ENCODE results near the gene PAPOLA. TPM values are rescaled to one million over a fixed set of nuclear protein-coding genes. Genes with fewer than 3 reads are reported as not detected.

PAPOLA gene
- total RNA-seq, 1 experiment from 2014 or later = 125 TPM

DNA sequence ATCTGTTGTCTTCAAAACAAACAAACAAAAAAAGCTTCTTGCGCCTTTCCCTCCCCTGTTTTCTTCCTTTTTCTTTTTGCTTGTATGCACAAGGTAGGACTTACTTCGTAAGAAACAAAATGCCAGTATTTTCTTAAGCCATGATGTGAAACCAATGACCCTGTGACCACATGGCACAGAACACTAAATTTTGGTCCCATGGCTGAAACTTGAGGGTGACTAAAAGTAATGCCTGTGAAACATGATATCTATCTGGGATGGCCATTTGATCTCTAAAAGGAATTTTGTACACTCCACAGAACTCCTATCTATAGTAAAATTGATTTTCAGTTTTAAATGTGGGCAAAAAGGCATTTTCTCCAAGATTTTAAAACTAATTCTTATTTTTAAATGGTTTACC lies 63.6 kb downstream of the PAPOLA start:
- POLR2A ChIA-PET = no interaction called here

DNA sequence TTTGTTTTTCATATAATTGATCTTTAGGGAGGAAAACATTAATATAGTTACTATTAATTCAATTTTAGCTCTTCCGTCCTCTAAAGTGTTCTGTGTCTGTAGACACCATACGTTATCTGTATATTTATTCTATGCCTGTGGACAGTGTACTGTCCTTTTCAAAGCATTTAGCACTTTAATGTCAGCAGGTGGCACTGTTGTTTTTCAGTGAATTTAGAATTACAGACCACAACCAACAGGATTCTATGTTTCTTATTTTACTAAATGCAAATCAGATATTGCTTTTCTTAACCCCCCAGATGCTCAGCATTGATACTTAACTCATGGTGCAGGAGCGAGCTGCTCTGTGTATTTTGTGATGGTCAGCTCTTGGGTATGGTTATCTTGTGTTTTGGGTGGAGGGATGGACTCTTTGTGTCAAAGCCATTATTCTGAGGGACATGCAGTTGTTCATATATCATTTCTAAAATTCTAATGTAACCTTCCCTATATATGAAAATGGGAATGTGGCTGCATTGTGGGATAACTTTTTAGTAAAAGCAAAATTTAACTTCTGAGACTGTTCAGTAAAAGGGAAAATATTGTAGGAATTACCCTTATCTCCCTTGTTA lies 65.2 kb downstream of the PAPOLA start:
- in situ Hi-C loops (cut with HindIII; ENCODE audit: low pct_unique_long_range_greater_than_20kb, low sequenced_read_pairs) = no loop called here

More for the DNA sequence above, 63.6 kb downstream of the PAPOLA start:
- Histone ChIP-seq H3K27ac (ENCODE audit: low read length) (no peak overlapping the region), H3K9me3 (ENCODE audit: control insufficient read depth, insufficient read depth, low read depth, low read length) (no peaks in the 10 kb centered on the region), H3K4me1 (ENCODE audit: control insufficient read depth, insufficient read depth, low read length) (no peaks in the 10 kb centered on the region), H3K27me3 (ENCODE audit: control insufficient read depth, insufficient read depth, low read length) (no peaks in the 10 kb centered on the region), H3K4me3 (ENCODE audit: low read depth in 2 of 2, low read length in 2 of 2) (no peak overlapping the region), H3K36me3 (ENCODE audit: control insufficient read depth, insufficient read depth, low read length) (peaks cover 16% of the 10 kb centered on the region)
- in situ Hi-C loops (cut with HindIII; ENCODE audit: low pct_unique_long_range_greater_than_20kb, low sequenced_read_pairs) (no loop called here), intact Hi-C loops (cut with micrococcal nuclease; ENCODE audit: unreplicated experiment) (loop anchor here (5.0 kb wide), 1 partner anchor 176 kb away; no protein-coding TSS in a partner anchor)
- TF ChIP-seq POLR2AphosphoS5 (IDR thresholded peaks at IDR 0.05; ENCODE audit: low read depth, low read length) (no peak), TCF7L2 (IDR thresholded peaks at IDR 0.05; ENCODE audit: low read depth, low read length) (no peak), SIN3A (IDR thresholded peaks at IDR 0.05; ENCODE audit: borderline replicate concordance, insufficient read depth, low read depth, low read length) (no peak)
- TF ChIP-seq, protein P1, sequence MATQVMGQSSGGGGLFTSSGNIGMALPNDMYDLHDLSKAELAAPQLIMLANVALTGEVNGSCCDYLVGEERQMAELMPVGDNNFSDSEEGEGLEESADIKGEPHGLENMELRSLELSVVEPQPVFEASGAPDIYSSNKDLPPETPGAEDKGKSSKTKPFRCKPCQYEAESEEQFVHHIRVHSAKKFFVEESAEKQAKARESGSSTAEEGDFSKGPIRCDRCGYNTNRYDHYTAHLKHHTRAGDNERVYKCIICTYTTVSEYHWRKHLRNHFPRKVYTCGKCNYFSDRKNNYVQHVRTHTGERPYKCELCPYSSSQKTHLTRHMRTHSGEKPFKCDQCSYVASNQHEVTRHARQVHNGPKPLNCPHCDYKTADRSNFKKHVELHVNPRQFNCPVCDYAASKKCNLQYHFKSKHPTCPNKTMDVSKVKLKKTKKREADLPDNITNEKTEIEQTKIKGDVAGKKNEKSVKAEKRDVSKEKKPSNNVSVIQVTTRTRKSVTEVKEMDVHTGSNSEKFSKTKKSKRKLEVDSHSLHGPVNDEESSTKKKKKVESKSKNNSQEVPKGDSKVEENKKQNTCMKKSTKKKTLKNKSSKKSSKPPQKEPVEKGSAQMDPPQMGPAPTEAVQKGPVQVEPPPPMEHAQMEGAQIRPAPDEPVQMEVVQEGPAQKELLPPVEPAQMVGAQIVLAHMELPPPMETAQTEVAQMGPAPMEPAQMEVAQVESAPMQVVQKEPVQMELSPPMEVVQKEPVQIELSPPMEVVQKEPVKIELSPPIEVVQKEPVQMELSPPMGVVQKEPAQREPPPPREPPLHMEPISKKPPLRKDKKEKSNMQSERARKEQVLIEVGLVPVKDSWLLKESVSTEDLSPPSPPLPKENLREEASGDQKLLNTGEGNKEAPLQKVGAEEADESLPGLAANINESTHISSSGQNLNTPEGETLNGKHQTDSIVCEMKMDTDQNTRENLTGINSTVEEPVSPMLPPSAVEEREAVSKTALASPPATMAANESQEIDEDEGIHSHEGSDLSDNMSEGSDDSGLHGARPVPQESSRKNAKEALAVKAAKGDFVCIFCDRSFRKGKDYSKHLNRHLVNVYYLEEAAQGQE (IDR thresholded peaks at IDR 0.05; ENCODE audit: insufficient read depth in 1 of 2, low read depth in 2 of 2, low read length in 1 of 2) = no peak
- TF ChIP-seq, protein P2, sequence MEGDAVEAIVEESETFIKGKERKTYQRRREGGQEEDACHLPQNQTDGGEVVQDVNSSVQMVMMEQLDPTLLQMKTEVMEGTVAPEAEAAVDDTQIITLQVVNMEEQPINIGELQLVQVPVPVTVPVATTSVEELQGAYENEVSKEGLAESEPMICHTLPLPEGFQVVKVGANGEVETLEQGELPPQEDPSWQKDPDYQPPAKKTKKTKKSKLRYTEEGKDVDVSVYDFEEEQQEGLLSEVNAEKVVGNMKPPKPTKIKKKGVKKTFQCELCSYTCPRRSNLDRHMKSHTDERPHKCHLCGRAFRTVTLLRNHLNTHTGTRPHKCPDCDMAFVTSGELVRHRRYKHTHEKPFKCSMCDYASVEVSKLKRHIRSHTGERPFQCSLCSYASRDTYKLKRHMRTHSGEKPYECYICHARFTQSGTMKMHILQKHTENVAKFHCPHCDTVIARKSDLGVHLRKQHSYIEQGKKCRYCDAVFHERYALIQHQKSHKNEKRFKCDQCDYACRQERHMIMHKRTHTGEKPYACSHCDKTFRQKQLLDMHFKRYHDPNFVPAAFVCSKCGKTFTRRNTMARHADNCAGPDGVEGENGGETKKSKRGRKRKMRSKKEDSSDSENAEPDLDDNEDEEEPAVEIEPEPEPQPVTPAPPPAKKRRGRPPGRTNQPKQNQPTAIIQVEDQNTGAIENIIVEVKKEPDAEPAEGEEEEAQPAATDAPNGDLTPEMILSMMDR (IDR thresholded peaks at IDR 0.05) = no peak
- DNase-seq (ENCODE audit: low read depth, low spot score) = no peak
- no peak for ATAC-seq
- BruUV-seq (replicated peaks) = no TSS peak
- CTCF ChIA-PET = no interaction called here

More for the DNA sequence above, 65.2 kb downstream of the PAPOLA start:
- Histone ChIP-seq H3K4me1 (ENCODE audit: control insufficient read depth, insufficient read depth, low read length) (no peaks in the 10 kb centered on the region), H3K27me3 (ENCODE audit: control insufficient read depth, insufficient read depth, low read length) (no peaks in the 10 kb centered on the region), H3K36me3 (ENCODE audit: control insufficient read depth, insufficient read depth, low read length) (peaks cover 14% of the 10 kb centered on the region), H3K4me3 (ENCODE audit: low read depth in 2 of 2, low read length in 2 of 2) (no peak overlapping the region), H3K27ac (ENCODE audit: low read length) (no peak overlapping the region), H3K9me3 (ENCODE audit: control insufficient read depth, insufficient read depth, low read depth, low read length) (no peaks in the 10 kb centered on the region)
- intact Hi-C loops (cut with micrococcal nuclease; ENCODE audit: unreplicated experiment) = loop anchor here (5.0 kb wide), 1 partner anchor 175 kb away; no protein-coding TSS in a partner anchor
- ATAC-seq (peak; percentile 70; the same call in 1 of the 2 replicates), DNase-seq (ENCODE audit: low read depth, low spot score) (no peak)
- no TSS peak for BruUV-seq (replicated peaks)
- CTCF ChIA-PET = no interaction called here
- no peak for TF ChIP-seq POLR2AphosphoS5 (IDR thresholded peaks at IDR 0.05; ENCODE audit: low read depth, low read length)
- no peak for TF ChIP-seq TCF7L2 (IDR thresholded peaks at IDR 0.05; ENCODE audit: low read depth, low read length)
- TF ChIP-seq, protein P2 (IDR thresholded peaks at IDR 0.05) = peak; percentile 60; the same call in 1 of the 2 replicates
- TF ChIP-seq, protein P1 (IDR thresholded peaks at IDR 0.05; ENCODE audit: insufficient read depth in 1 of 2, low read depth in 2 of 2, low read length in 1 of 2) = no peak
- no peak for TF ChIP-seq SIN3A (IDR thresholded peaks at IDR 0.05; ENCODE audit: borderline replicate concordance, insufficient read depth, low read depth, low read length)
- POLR2A ChIA-PET = no interaction called here

Measured in Panc1 (cell line).